ENCODE results near the gene STMN1.

The STMN1 gene

DNA sequence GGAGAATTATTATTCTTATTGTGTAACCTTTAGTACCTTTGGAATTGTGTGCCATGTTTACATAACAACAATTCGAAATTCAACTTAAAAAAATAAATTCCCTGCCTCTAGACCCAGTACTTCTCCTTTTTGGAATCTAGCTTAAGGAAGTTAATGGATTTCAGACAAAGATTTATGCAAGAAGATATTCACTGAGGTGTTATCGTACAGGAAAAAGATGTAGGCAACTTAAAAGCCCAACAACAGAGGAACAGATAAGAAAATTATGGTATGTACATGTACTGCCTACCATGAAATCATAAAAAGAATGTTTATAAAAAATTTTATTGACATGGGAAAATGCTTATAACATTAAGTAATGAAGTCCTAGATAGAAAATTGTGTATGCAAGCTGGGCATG lies 18.2 kb upstream of the STMN1 start:
- Histone ChIP-seq H3K79me2 (ENCODE audit: low read length) (no peaks in the 10 kb centered on the region), H3K4me3 (ENCODE audit: low read length) (no peak overlapping the region), H3K27me3 (replicated peaks; ENCODE audit: insufficient read depth, low read length) (peaks cover 24% of the 10 kb centered on the region), H4K20me1 (ENCODE audit: insufficient read depth, low read length) (no peaks in the 10 kb centered on the region), H3K27ac (ENCODE audit: low read length) (no peak overlapping the region), H3K4me2 (ENCODE audit: low read depth, low read length) (no peak overlapping the region), H2AFZ (ENCODE audit: low read length) (no peak overlapping the region), H3K9ac (ENCODE audit: low read length) (no peak overlapping the region), H3K9me3 (replicated peaks; ENCODE audit: insufficient read depth, low read length) (no peaks in the 10 kb centered on the region), H3K36me3 (replicated peaks; ENCODE audit: insufficient read depth, low read length) (no peaks in the 10 kb centered on the region), H3K9me2 (replicated peaks; ENCODE audit: insufficient read depth, low read length) (no peaks in the 10 kb centered on the region), H3K4me1 (ENCODE audit: low read length) (no peaks in the 10 kb centered on the region), H3F3A (ENCODE audit: insufficient read depth, low read length) (no peaks in the 10 kb centered on the region)
- TF ChIP-seq CTCF (IDR thresholded peaks at IDR 0.05; ENCODE audit: low read length) (no peak), EZH2phosphoT487 (IDR thresholded peaks at IDR 0.05; ENCODE audit: low read length) (no peak)
- DNase-seq, result no peak

- Histone ChIP-seq H3K9ac (ENCODE audit: low read length) (no peak overlapping the region), H3F3A (ENCODE audit: insufficient read depth, low read length) (no peaks in the 10 kb centered on the region), H2AFZ (ENCODE audit: low read length) (0 out of 2 replicates have a peak overlapping the region, but pooled peaks have one; percentile 31), H3K36me3 (replicated peaks; ENCODE audit: insufficient read depth, low read length) (no peaks in the 10 kb centered on the region), H3K79me2 (ENCODE audit: low read length) (no peaks in the 10 kb centered on the region), H3K4me2 (ENCODE audit: low read depth, low read length) (peak overlapping the region; percentile 73), H3K9me2 (replicated peaks; ENCODE audit: insufficient read depth, low read length) (no peaks in the 10 kb centered on the region), H3K27ac (ENCODE audit: low read length) (no peak overlapping the region), H3K9me3 (replicated peaks; ENCODE audit: insufficient read depth, low read length) (no peaks in the 10 kb centered on the region), H3K27me3 (replicated peaks; ENCODE audit: insufficient read depth, low read length) (peaks cover 24% of the 10 kb centered on the region), H3K4me1 (ENCODE audit: low read length) (no peaks in the 10 kb centered on the region), H4K20me1 (ENCODE audit: insufficient read depth, low read length) (no peaks in the 10 kb centered on the region), H3K4me3 (ENCODE audit: low read length) (peak overlapping the region; percentile 42)
- no peak for TF ChIP-seq CTCF (IDR thresholded peaks at IDR 0.05; ENCODE audit: low read length)
- TF ChIP-seq EZH2 (optimal IDR thresholded peaks at IDR 0.05; ENCODE audit: low read depth, low read length), result no peak
- TF ChIP-seq EZH2phosphoT487 (IDR thresholded peaks at IDR 0.05; ENCODE audit: low read length), result no peak
- no peak for DNase-seq
Observed at GRCh38 chr1:25922971-25923552, 16.8 kb upstream of the STMN1 start.

DNA sequence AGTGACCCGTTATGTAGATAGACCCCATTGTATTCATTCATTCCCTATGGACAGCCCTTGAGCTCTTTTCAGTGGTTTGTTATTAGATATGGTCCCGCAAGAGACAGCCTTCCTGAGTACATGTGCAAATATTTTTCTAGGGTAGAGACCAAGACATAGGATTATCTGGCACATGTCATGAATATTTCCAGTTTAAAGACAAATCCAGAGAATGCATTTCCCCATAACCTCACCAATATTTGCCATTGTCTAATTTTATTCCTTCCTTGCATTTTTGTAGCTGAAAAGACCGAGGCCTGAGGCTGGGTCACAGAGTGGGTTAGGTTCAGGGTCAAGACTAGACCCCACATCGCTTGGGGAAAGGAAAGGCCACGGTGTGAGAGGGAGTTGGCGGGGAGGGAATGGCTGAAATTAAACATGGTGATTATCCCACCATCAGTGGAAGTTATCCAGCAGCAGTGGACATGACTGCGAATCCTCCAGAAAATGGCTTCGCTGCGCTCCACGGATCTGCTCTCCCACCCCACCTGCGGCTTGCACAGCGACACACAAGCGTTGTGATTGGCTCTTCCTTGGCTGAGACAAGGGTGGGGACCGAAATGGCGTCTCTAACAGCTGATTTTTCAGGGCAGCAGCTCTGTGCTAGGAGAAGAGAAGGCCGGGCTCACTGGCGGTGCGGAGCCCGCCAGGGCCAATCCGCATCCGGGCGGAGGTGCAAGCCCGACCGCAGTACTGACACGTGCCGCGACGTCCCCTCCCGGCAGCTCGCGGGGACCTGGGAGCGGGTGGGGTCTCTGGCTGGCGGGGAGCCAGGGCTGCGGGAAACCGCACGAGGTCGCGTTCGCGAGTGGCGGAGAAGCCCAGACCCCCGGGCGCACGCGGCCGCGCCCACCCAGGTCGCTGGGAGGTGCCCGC lies 16.1 kb upstream of the STMN1 start:
- Histone ChIP-seq H3K79me2 (ENCODE audit: low read length) (no peaks in the 10 kb centered on the region), H2AFZ (ENCODE audit: low read length) (0 out of 2 replicates have a peak overlapping the region, but pooled peaks have one; percentile 31), H4K20me1 (ENCODE audit: insufficient read depth, low read length) (no peaks in the 10 kb centered on the region), H3K9me2 (replicated peaks; ENCODE audit: insufficient read depth, low read length) (no peaks in the 10 kb centered on the region), H3K27ac (ENCODE audit: low read length) (no peak overlapping the region), H3K9me3 (replicated peaks; ENCODE audit: insufficient read depth, low read length) (no peaks in the 10 kb centered on the region), H3K4me1 (ENCODE audit: low read length) (no peaks in the 10 kb centered on the region), H3K27me3 (replicated peaks; ENCODE audit: insufficient read depth, low read length) (peaks cover 24% of the 10 kb centered on the region), H3K36me3 (replicated peaks; ENCODE audit: insufficient read depth, low read length) (no peaks in the 10 kb centered on the region), H3F3A (ENCODE audit: insufficient read depth, low read length) (no peaks in the 10 kb centered on the region), H3K4me3 (ENCODE audit: low read length) (peak overlapping the region; percentile 42), H3K4me2 (ENCODE audit: low read depth, low read length) (peak overlapping the region; percentile 73), H3K9ac (ENCODE audit: low read length) (no peak overlapping the region)
- no peak for DNase-seq
- TF ChIP-seq CTCF (IDR thresholded peaks at IDR 0.05; ENCODE audit: low read length) (no peak), EZH2phosphoT487 (IDR thresholded peaks at IDR 0.05; ENCODE audit: low read length) (no peak), EZH2 (optimal IDR thresholded peaks at IDR 0.05; ENCODE audit: low read depth, low read length) (no peak)

Measured in MM.1S (cell line).